ENCODE results near the gene SLC5A2.
"Not testable (repeated sequence)": the region's sequence is repeated elsewhere in the genome, so short reads cannot be mapped to it uniquely, and the experiment has no call there.

Gene SLC5A2

GRCh38 chr16:31475946-31476302, 7.0 kb upstream of the SLC5A2 start:
- DNase-seq (ENCODE audit: low read depth, low spot score), result no peak

GRCh38 chr16:31476303-31477219, 6.4 kb upstream of the SLC5A2 start:
- DNase-seq (ENCODE audit: low read depth, low spot score), result peak; percentile 63

- no peak for DNase-seq (ENCODE audit: low read depth, low spot score)
Observed at GRCh38 chr16:31477220-31478216, 5.4 kb upstream of the SLC5A2 start.

GRCh38 chr16:31478956-31479355, 4.0 kb upstream of the SLC5A2 start:
- no peak for DNase-seq (ENCODE audit: low read depth, low spot score)

GRCh38 chr16:31479751-31480150, 3.2 kb upstream of the SLC5A2 start:
- no peak for DNase-seq (ENCODE audit: low read depth, low spot score)

GRCh38 chr16:31480851-31481536, 1.9 kb upstream of the SLC5A2 start:
- no peak for DNase-seq (ENCODE audit: low read depth, low spot score)

- DNase-seq (ENCODE audit: low read depth, low spot score), result not testable (repeated sequence)
Observed at GRCh38 chr16:31484048-31484447, 1.1 kb downstream of the SLC5A2 start.

GRCh38 chr16:31484491-31485171, 1.7 kb downstream of the SLC5A2 start:
- DNase-seq (ENCODE audit: low read depth, low spot score), result no peak

- no peak for DNase-seq (ENCODE audit: low read depth, low spot score)
Observed at GRCh38 chr16:31485571-31485970, 2.6 kb downstream of the SLC5A2 start.

GRCh38 chr16:31486045-31486444, 3.1 kb downstream of the SLC5A2 start:
- no peak for DNase-seq (ENCODE audit: low read depth, low spot score)

- no peak for DNase-seq (ENCODE audit: low read depth, low spot score)
Observed at GRCh38 chr16:31487071-31487719, 4.3 kb downstream of the SLC5A2 start.

- peak; percentile 42 for DNase-seq (ENCODE audit: low read depth, low spot score)
Observed at GRCh38 chr16:31487720-31488467, 5.0 kb downstream of the SLC5A2 start.

GRCh38 chr16:31488468-31489297, 5.8 kb downstream of the SLC5A2 start:
- no peak for DNase-seq (ENCODE audit: low read depth, low spot score)

GRCh38 chr16:31489298-31489564, 6.3 kb downstream of the SLC5A2 start:
- no peak for DNase-seq (ENCODE audit: low read depth, low spot score)

GRCh38 chr16:31489616-31490584, 7.0 kb downstream of the SLC5A2 start:
- no peak for DNase-seq (ENCODE audit: low read depth, low spot score)

- no peak for DNase-seq (ENCODE audit: low read depth, low spot score)
Observed at GRCh38 chr16:31491778-31492418, 9.0 kb downstream of the SLC5A2 start.

- DNase-seq (ENCODE audit: low read depth, low spot score), result no peak
Observed at GRCh38 chr16:31493506-31494125, 10.7 kb downstream of the SLC5A2 start.

Data from activated CD4-positive, CD25-positive, alpha-beta regulatory T cell treated with anti-CD3 and anti-CD28 coated beads, Interleukin-2, amount 50 U/mL, for 16 hours (primary cell).